ENCODE results near the gene ZNF77.
"Not testable (repeated sequence)": the region's sequence is repeated elsewhere in the genome, so short reads cannot be mapped to it uniquely, and the experiment has no call there.

The ZNF77 gene

DNA sequence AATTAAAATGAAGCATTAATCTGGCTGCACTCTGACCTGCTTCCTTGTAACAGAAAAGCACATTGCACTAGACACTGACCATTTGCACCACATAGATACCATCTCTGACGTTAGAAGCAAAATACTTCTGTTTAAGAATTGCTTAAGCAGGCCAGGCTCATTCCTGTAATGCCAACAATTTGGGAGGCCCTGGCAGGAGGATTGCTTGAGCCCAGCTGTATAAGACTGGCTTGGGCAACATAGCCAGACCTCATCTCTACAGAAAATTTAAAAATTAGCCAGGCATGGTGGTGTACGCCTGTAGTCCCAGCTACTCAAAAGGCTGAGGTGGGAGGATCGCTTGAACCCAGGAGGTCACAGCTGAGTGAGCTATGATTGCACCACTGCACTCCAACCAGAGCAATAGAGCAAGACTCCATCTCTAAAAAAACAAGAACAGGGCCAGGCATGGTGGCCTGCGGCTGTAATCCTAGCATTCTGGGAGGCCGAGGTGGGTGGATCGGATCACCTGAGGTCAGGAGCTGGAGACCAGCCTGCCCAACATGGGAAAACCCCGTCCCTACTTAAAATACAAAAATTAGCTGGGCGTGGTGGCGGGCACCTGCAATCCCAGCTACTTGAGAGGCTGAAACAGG lies 25.5 kb upstream of the ZNF77 start:
- H3K4me3 ChIP-seq (ENCODE audit: low read depth, low read length), result no peak overlapping the region
- DNase-seq (ENCODE audit: low read depth), result no peak
- TF ChIP-seq CTCF (IDR thresholded peaks at IDR 0.05; ENCODE audit: low read depth, low read length, missing control alignments), result no peak

- no peak overlapping the region for H3K4me3 ChIP-seq (ENCODE audit: low read depth, low read length)
- TF ChIP-seq CTCF (IDR thresholded peaks at IDR 0.05; ENCODE audit: low read depth, low read length, missing control alignments), result no peak
- no peak for DNase-seq (ENCODE audit: low read depth)
These were observed 24.3 kb upstream of the ZNF77 start for GRCh38 chr19:2969104-2969504.

DNA sequence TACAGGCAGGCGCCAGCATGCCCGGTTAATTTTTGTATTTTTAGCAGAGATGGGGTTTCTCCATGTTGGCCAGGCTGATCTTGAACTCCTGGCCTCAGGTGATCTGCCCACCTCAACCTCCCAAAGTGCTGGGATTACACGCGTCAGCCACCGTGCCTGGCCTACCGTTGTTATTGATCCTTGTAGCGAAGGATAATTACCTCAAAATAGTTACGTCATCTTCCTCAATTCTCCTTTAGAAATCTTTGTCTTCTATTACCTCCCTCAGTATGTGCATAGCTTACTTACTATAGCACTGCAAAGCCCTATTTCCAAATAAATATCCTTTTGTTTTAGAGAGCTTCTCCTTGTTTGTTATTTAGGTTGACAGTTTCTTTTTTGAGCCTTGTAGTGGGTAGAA lies 23.2 kb upstream of the ZNF77 start:
- DNase-seq (ENCODE audit: low read depth), result no peak
- no peak for TF ChIP-seq CTCF (IDR thresholded peaks at IDR 0.05; ENCODE audit: low read depth, low read length, missing control alignments)

DNA sequence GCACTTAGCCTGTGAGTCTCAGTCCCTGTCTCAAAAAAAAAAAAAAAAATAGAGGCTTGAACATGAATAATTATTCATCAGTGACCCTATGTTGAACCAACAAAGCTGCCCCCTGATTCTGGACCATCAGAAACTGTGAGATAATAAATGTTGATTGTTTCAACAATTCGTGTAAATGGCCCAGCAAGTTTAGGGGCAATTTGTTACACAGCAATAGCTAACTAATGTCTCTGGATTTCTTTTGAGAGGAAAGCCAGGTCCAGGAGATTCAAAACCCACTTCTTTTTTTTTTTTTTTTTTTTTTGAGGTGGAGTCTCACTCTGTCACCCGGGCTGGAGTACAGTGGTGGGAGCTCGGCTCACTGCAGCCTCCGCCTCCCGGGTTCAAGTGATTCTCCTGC lies 20.1 kb upstream of the ZNF77 start:
- H3K4me3 ChIP-seq (ENCODE audit: low read depth, low read length), result no peak overlapping the region
- no peak for DNase-seq (ENCODE audit: low read depth)
- TF ChIP-seq CTCF (IDR thresholded peaks at IDR 0.05; ENCODE audit: low read depth, low read length, missing control alignments), result no peak

More for the DNA sequence above, 23.2 kb upstream of the ZNF77 start:
- H3K4me3 ChIP-seq (ENCODE audit: low read depth, low read length), result no peak overlapping the region

GRCh38 chr19:2963631-2964030 lies 18.9 kb upstream of the ZNF77 start:
- DNase-seq (ENCODE audit: low read depth); H3K4me3 ChIP-seq (ENCODE audit: low read depth, low read length): not testable (repeated sequence)

DNA sequence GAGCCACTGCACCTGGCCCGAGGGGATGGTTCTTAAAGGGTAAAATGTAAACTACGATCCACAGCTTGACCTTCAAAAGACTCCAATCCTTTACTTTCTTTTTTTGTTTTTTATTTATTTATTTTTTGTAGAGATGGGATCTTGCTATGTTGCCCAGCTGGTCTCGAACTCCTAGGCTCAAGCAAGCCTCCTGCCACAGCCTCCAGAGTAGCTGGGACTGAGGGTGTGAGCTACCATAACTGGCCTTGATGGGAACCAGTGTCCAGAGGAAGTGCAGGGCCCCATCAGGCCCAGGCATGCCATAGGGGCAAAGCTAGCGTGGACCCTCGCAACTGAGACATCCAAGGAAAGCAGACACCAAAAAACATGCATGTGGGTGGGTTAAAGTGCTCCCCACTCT lies 18.4 kb upstream of the ZNF77 start:
- no peak for DNase-seq (ENCODE audit: low read depth)
- no peak overlapping the region for H3K4me3 ChIP-seq (ENCODE audit: low read depth, low read length)
- no peak for TF ChIP-seq CTCF (IDR thresholded peaks at IDR 0.05; ENCODE audit: low read depth, low read length, missing control alignments)

- TF ChIP-seq CTCF (IDR thresholded peaks at IDR 0.05; ENCODE audit: low read depth, low read length, missing control alignments), result peak; percentile 70
- DNase-seq (ENCODE audit: low read depth), result peak; percentile 49
- no peak overlapping the region for H3K4me3 ChIP-seq (ENCODE audit: low read depth, low read length)
These were observed 17.4 kb upstream of the ZNF77 start for GRCh38 chr19:2962018-2962670.
